CD4-positive, alpha-beta T cell (primary cell): ENCODE measurements around the gene HDAC4. TPM values are rescaled to one million over a fixed set of nuclear protein-coding genes. Genes with fewer than 3 reads are reported as not detected.

Experiments used
- ATAC-seq: fragments of 200-7000 bp; cut with Tn5 transposase; one replicate; pipeline ENCODE4 v1.10.0; 2022; ENCODE audit warnings: mild to moderate bottlenecking; ENCODE audit not compliant: poor library complexity
- CTCF ChIA-PET: fragments of 350-600 bp; sonication (Branson Sonifier 250); formaldehyde crosslinking; loops from one replicate; lab custom pipeline; 2021; ENCODE audit warnings: antibody characterized with exemption, inconsistent platforms; lab: Charles Lee
- POLR2A ChIA-PET: fragments of 350-600 bp; sonication (Branson Sonifier 250); formaldehyde crosslinking; loops from one replicate; lab custom pipeline; 2021; ENCODE audit warnings: antibody characterized with exemption, inconsistent platforms; lab: Charles Lee
- DNase-seq, 14 experiments: peaks; one replicate each; pipeline ENCODE4 v3.0.0-alpha.2; 2013 to 2020; ENCODE audit warnings: mixed read lengths in 2 of 14
- H3K27ac ChIP-seq, 2 donors: one replicate each; pipeline versions ENCODE4 v1.5.1 to v1.7.0; 2013; ENCODE audit warnings: low read length in 2 of 2, low read depth in 1 of 2, mild to moderate bottlenecking in 1 of 2
- H3K27me3 ChIP-seq, 2 experiments: 1 replicate in 1 of 2; 2 replicates in 1 of 2; pipeline versions ENCODE4 v1.6.1 to v1.7.0; 2013; ENCODE audit warnings: low read length in 2 of 2, control low read depth in 1 of 2, mild to moderate bottlenecking in 1 of 2, moderate library complexity in 1 of 2; ENCODE audit not compliant: insufficient read depth in 2 of 2, control insufficient read depth in 1 of 2
- H3K36me3 ChIP-seq: one replicate; pipeline ENCODE4 v1.6.1; 2013; ENCODE audit warnings: low read length, control low read depth; ENCODE audit not compliant: insufficient read depth
- H3K4me1 ChIP-seq: one replicate; pipeline ENCODE4 v1.6.1; 2013; ENCODE audit warnings: low read length, control low read depth; ENCODE audit not compliant: insufficient read depth
- H3K4me3 ChIP-seq: one replicate; pipeline ENCODE4 v1.5.1; 2013; ENCODE audit warnings: mild to moderate bottlenecking, low read length, moderate library complexity
- H3K9me3 ChIP-seq, 2 experiments: 1 replicate in 1 of 2; 2 replicates in 1 of 2; pipeline versions ENCODE4 v1.6.1 to v1.7.0; 2013; ENCODE audit warnings: low read length in 2 of 2, mild to moderate bottlenecking in 2 of 2, control low read depth in 1 of 2, moderate library complexity in 1 of 2; ENCODE audit not compliant: control insufficient read depth in 1 of 2, insufficient read depth in 1 of 2
- H3K27ac Mint-ChIP-seq: one replicate; pipeline ENCODE4 v1.8.0; 2020; ENCODE audit warnings: mixed read lengths
- H3K27me3 Mint-ChIP-seq: one replicate; pipeline ENCODE4 v1.8.0; 2021; ENCODE audit warnings: mixed read lengths
- H3K36me3 Mint-ChIP-seq: one replicate; pipeline ENCODE4 v1.8.0; 2021; ENCODE audit warnings: low read depth, mixed read lengths
- H3K4me1 Mint-ChIP-seq: one replicate; pipeline ENCODE4 v1.8.0; 2021; ENCODE audit warnings: low read depth, mixed read lengths
- H3K4me3 Mint-ChIP-seq: one replicate; pipeline ENCODE4 v1.8.0; 2020; ENCODE audit warnings: mild to moderate bottlenecking, mixed read lengths
- H3K9me3 Mint-ChIP-seq: one replicate; pipeline ENCODE4 v1.8.0; 2020; ENCODE audit warnings: mixed read lengths
- CTCF ChIP-seq: fragments of 200-600 bp; IDR thresholded peaks from one replicate; pipeline ENCODE4 v1.8.0; 2022; ENCODE audit warnings: antibody characterized with exemption, mild to moderate bottlenecking
- intact Hi-C, 2 experiments: fragments of 100-400 bp; cut with DNase I in 1 of 2; cut with micrococcal nuclease in 1 of 2; formaldehyde crosslinking; loops; one replicate each; pipeline versions ENCODE4 v1.15.1 to v1.9.0; 2023 to 2025; cut with DNase I, micrococcal nuclease
- total RNA-seq, 174 experiments: library from RNA in 2 of 174; stranded (reverse) in 2 of 174; gene quantifications; one replicate each; pipeline ENCODE4 v1.2.3 and lab custom pipeline; 2021 to 2026

HDAC4 gene
- total RNA-seq, 2 experiments from 2014 or later: 45.3 to 49.2 TPM

DNA sequence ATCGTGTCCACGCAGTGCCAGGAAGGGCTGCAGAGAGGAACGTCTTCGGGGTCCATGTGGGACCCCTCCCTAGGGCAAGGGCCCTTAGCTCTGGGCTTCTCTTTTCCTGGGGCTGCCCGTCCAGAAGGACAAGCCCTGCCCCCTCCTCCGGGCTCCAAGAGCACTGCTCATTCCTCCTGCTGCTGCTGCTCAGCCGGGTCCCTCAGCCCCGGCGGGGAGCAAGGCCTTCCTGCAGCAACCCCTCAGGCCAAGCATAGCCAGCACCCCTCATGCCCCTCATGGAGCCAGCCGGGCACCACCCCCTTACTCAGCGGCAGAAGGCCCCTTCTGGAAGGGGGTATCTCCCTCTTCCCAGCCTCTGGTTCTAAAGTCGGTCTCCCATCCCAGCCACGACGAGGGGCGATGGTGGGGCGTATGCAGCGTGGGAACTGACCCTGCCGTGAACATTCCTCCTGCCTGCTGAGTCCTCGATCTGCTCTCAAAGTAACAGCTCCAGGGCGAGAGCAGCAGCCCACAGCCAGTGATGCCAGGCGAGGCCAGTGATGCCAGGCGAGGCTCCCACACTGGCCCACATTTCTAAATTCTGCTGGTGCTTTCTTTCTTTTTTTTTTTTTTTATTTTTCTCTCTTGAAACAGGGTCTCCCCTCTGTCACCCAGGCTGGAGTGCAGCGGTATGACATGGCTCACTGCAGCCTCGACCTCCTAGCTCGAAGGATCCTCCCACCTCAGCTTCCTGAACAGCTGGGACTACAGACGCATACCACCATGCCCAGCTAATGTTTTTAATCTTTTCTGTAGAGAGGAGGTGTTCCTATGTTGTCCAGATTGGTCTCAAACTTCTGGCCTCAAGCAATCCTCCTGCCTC is 99.7 kb downstream of the HDAC4 start:
- no peaks in the 10 kb centered on the region for H3K27me3 Mint-ChIP-seq

DNA sequence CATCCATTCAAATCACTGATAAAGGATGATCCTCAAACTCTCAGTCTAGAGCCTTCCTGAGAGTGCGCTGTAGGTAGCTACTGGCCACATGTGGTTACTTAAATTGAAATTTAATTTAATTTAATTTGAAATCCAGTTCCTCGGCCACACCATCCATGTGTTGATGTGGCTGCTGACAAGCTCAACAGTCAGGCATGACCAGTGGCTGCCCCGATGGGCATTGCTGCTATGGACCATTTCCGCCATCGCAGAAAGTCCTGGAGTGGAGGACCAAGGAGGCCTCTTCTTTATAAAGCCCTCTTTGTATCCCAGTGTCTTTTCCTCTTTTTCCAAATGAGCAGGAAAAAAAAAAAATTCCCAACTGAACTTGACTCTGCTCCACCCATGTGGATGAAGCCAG is 100.6 kb downstream of the HDAC4 start:
- Mint-ChIP-seq H3K27ac (no peak overlapping the region), H3K36me3 (peaks cover 5% of the 10 kb centered on the region), H3K4me1 (peaks cover 80% of the 10 kb centered on the region), H3K27me3 (no peaks in the 10 kb centered on the region), H3K4me3 (no peak overlapping the region), H3K9me3 (no peaks in the 10 kb centered on the region)
- Histone ChIP-seq H3K27me3 (no peaks in the 10 kb centered on the region), H3K4me3 (no peak overlapping the region), H3K9me3 (no peaks in the 10 kb centered on the region), H3K4me1 (peaks cover 74% of the 10 kb centered on the region), H3K27ac (no peak overlapping the region), H3K36me3 (peaks cover 2% of the 10 kb centered on the region)
- ATAC-seq (no peak), DNase-seq (no peak)
- ChIA-PET CTCF (interaction anchor here (1.6 to 3.1 kb wide), 3 partner anchors 21 to 99 kb away, joined by 6 to 13 read pairs (median 11); no protein-coding TSS in a partner anchor), POLR2A (interaction anchor here (0.6 to 1.2 kb wide), 2 partner anchors 69 to 269 kb away, joined by 3 to 4 read pairs; no protein-coding TSS in a partner anchor)
- no peak for TF ChIP-seq CTCF
- intact Hi-C loops: no loop called here

More for the DNA sequence above, 99.7 kb downstream of the HDAC4 start:
- no peak for TF ChIP-seq CTCF
- DNase-seq: no peak
- H3K27ac ChIP-seq: no peak overlapping the region
- H3K36me3 ChIP-seq: peaks cover 2% of the 10 kb centered on the region
- H3K4me3 ChIP-seq: no peak overlapping the region
- ChIA-PET POLR2A (interaction anchor here (0.6 to 1.3 kb wide), 3 partner anchors 34 to 269 kb away, joined by 3 to 4 read pairs (median 4); no protein-coding TSS in a partner anchor), CTCF (interaction anchor here (1.0 to 3.1 kb wide), 2 partner anchors 30 to 34 kb away, joined by 3 to 11 read pairs; no protein-coding TSS in a partner anchor)
- peaks cover 67% of the 10 kb centered on the region for H3K4me1 ChIP-seq
- Mint-ChIP-seq H3K36me3 (peaks cover 5% of the 10 kb centered on the region), H3K27ac (peak overlapping the region; percentile 61), H3K4me3 (no peak overlapping the region), H3K9me3 (no peaks in the 10 kb centered on the region), H3K4me1 (peaks cover 71% of the 10 kb centered on the region)
- ATAC-seq: no peak
- no peaks in the 10 kb centered on the region for H3K9me3 ChIP-seq
- intact Hi-C loops: no loop called here
- H3K27me3 ChIP-seq: no peaks in the 10 kb centered on the region

GRCh38 chr2:239299218-239299939 is 101.4 kb downstream of the HDAC4 start:
- H3K36me3 Mint-ChIP-seq: peaks cover 5% of the 10 kb centered on the region
- ChIA-PET CTCF (interaction anchor here (0.7 to 7.8 kb wide), 14 partner anchors 9 to 180 kb away, joined by 3 to 79 read pairs (median 6); no protein-coding TSS in a partner anchor), POLR2A (interaction anchor here (0.7 to 6.8 kb wide), 7 partner anchors 18 to 164 kb away, joined by 3 to 87 read pairs (median 5); partner anchors contain the start of gene HDAC4)
- H3K4me1 Mint-ChIP-seq: peaks cover 82% of the 10 kb centered on the region
- Histone ChIP-seq H3K4me1 (peaks cover 76% of the 10 kb centered on the region), H3K27ac (no peak overlapping the region), H3K4me3 (no peak overlapping the region), H3K9me3 (no peaks in the 10 kb centered on the region), H3K36me3 (peaks cover 2% of the 10 kb centered on the region), H3K27me3 (no peaks in the 10 kb centered on the region)
- no peak overlapping the region for H3K4me3 Mint-ChIP-seq
- no peaks in the 10 kb centered on the region for H3K9me3 Mint-ChIP-seq
- H3K27ac Mint-ChIP-seq: peak overlapping the region; percentile 93
- H3K27me3 Mint-ChIP-seq: no peaks in the 10 kb centered on the region
- intact Hi-C loops: loop anchor here in 1 of 2 experiments (5.0 kb wide), 1 partner anchor 42 kb away; no protein-coding TSS in a partner anchor
- DNase-seq (no peak), ATAC-seq (no peak)
- no peak for TF ChIP-seq CTCF
